WTC11 (cell line): ENCODE measurements around the gene SLC30A5. TPM values are rescaled to one million over a fixed set of nuclear protein-coding genes. Genes with fewer than 3 reads are reported as not detected.
"Not testable (repeated sequence)": the region's sequence is repeated elsewhere in the genome, so short reads cannot be mapped to it uniquely, and the experiment has no call there.

Experiments
- ATAC-seq: fragments of 200-7000 bp; cut with Tn5 transposase; 2 replicates; pipeline ENCODE4 v1.10.0; 2021; ENCODE audit warnings: mild to moderate bottlenecking, moderate library complexity
- CTCF ChIA-PET: fragments of 300-600 bp; sonication (Branson Sonifier 250); formaldehyde crosslinking; loops from one replicate; lab custom pipeline; 2021; ENCODE audit warnings: antibody characterized with exemption; lab: Charles Lee
- POLR2A ChIA-PET: fragments of 350-600 bp; sonication (Branson Sonifier 250); formaldehyde crosslinking; loops from one replicate; lab custom pipeline; 2021; ENCODE audit warnings: antibody characterized with exemption; lab: Charles Lee
- DNase-seq: peaks from one replicate; pipeline ENCODE4 v3.0.0; 2021; ENCODE audit warnings: low spot score
- H3K27ac Mint-ChIP-seq: 2 replicates; pipeline ENCODE4 v1.8.0; 2021; ENCODE audit warnings: mixed read lengths
- H3K27me3 Mint-ChIP-seq: 2 replicates; pipeline ENCODE4 v1.8.0; 2021; ENCODE audit warnings: low read depth, mild to moderate bottlenecking, moderate library complexity, mixed read lengths
- H3K36me3 Mint-ChIP-seq: 2 replicates; pipeline ENCODE4 v1.8.0; 2021; ENCODE audit warnings: mixed read lengths
- H3K4me1 Mint-ChIP-seq: 2 replicates; pipeline ENCODE4 v1.8.0; 2022; ENCODE audit warnings: mixed read lengths
- H3K4me3 Mint-ChIP-seq: 2 replicates; pipeline ENCODE4 v1.8.0; 2021; ENCODE audit warnings: mild to moderate bottlenecking, moderate library complexity, mixed read lengths
- H3K9me3 Mint-ChIP-seq: 2 replicates; pipeline ENCODE4 v1.8.0; 2021; ENCODE audit warnings: mixed read lengths
- CBFB ChIP-seq: sonication (generic); formaldehyde crosslinking; IDR thresholded peaks from 2 replicates; pipeline ENCODE4 v1.8.1; 2022; ENCODE audit warnings: mild to moderate bottlenecking, low read depth, missing genetic modification reagents
- FOXJ3 ChIP-seq: sonication (generic); formaldehyde crosslinking; IDR thresholded peaks from 2 replicates; pipeline ENCODE4 v1.9.0; 2021; ENCODE audit warnings: missing genetic modification reagents, mild to moderate bottlenecking, borderline replicate concordance
- FOXP4 ChIP-seq: sonication (generic); formaldehyde crosslinking; IDR thresholded peaks from 2 replicates; pipeline ENCODE4 v1.8.0; 2022; ENCODE audit warnings: mild to moderate bottlenecking, missing genetic modification reagents
- GTF2I ChIP-seq: fragments of 250-450 bp; sonication (Bioruptor Pico); conservative IDR thresholded peaks from 2 replicates; pipeline ENCODE4 v1.4.0; 2021; ENCODE audit warnings: mild to moderate bottlenecking
- HMGXB4 ChIP-seq: sonication (generic); formaldehyde crosslinking; IDR thresholded peaks from 2 replicates; pipeline ENCODE4 v1.8.1; 2023; ENCODE audit warnings: mild to moderate bottlenecking, moderate library complexity, missing genetic modification reagents
- KAT7 ChIP-seq: sonication (generic); formaldehyde crosslinking; IDR thresholded peaks from 2 replicates; pipeline ENCODE4 v1.8.1; 2023; ENCODE audit warnings: missing genetic modification reagents, mild to moderate bottlenecking, borderline replicate concordance
- NFE2L1 ChIP-seq: sonication (generic); formaldehyde crosslinking; IDR thresholded peaks from 2 replicates; pipeline ENCODE4 v1.8.1; 2023; ENCODE audit warnings: missing genetic modification reagents
- SOX15 ChIP-seq: fragments of 250-450 bp; sonication (Bioruptor Pico); IDR thresholded peaks from 2 replicates; pipeline ENCODE4 v1.9.0; 2021; ENCODE audit warnings: mild to moderate bottlenecking
- SP1 ChIP-seq: sonication (generic); formaldehyde crosslinking; conservative IDR thresholded peaks from 2 replicates; pipeline ENCODE4 v1.8.1; 2022; ENCODE audit warnings: missing genetic modification reagents
- ZBTB21 ChIP-seq: sonication (generic); formaldehyde crosslinking; IDR thresholded peaks from 2 replicates; pipeline ENCODE4 v1.8.1; 2023; ENCODE audit warnings: mild to moderate bottlenecking, missing genetic modification reagents, borderline replicate concordance
- ZNF317 ChIP-seq: sonication (generic); formaldehyde crosslinking; IDR thresholded peaks from 2 replicates; pipeline ENCODE4 v1.8.1; 2023; ENCODE audit warnings: low read depth, mild to moderate bottlenecking, moderate library complexity, missing genetic modification reagents, borderline replicate concordance
- ZNF416 ChIP-seq: fragments of 250-450 bp; sonication (Bioruptor Pico); IDR thresholded peaks from 2 replicates; pipeline ENCODE4 v1.9.0; 2021; ENCODE audit warnings: mild to moderate bottlenecking, inconsistent platforms
- total RNA-seq: library from RNA; stranded (reverse); gene quantifications from 3 replicates; pipeline ENCODE4 v1.2.3, GENCODE V29; 2021
- TF ChIP-seq, protein P1 (sequence below): sonication (generic); formaldehyde crosslinking; IDR thresholded peaks from 2 replicates; pipeline ENCODE4 v1.8.1; 2023; ENCODE audit warnings: mild to moderate bottlenecking, missing genetic modification reagents, moderate library complexity
- TF ChIP-seq, protein P2 (sequence below): fragments of 250-450 bp; sonication (Bioruptor Pico); IDR thresholded peaks from 2 replicates; pipeline ENCODE4 v1.9.0; 2021; ENCODE audit warnings: mild to moderate bottlenecking, borderline replicate concordance
- TF ChIP-seq, protein P3 (sequence below): sonication (generic); formaldehyde crosslinking; IDR thresholded peaks from 2 replicates; pipeline ENCODE4 v1.8.1; 2022; ENCODE audit warnings: mild to moderate bottlenecking, moderate library complexity, missing genetic modification reagents
- TF ChIP-seq, protein P4 (sequence below): sonication (generic); formaldehyde crosslinking; IDR thresholded peaks from 2 replicates; pipeline ENCODE4 v1.8.1; 2022; ENCODE audit warnings: low read depth, mild to moderate bottlenecking, moderate library complexity, missing genetic modification reagents, borderline replicate concordance

SLC30A5 gene
- total RNA-seq, 1 experiment from 2014 or later: 34.1 TPM

DNA sequence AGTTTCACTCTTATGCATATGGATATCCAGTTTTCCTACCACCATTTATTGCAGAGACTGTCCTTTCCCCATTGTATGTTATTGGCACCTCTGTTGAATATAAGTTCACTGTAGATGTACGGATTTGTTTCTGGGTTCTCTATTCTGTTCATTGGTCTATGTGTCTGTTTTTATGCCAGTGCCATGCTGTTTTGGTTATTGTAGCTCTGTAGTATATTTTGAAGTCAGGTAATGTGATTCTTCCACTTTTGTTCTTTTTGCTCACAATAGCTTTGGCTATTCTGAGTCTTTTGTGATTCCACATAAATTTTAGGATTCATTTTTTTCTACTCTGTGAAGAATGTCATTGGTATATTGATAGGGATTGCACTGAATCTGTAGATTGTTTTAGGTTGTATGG is 47.0 kb downstream of the SLC30A5 start (continued):
- TF ChIP-seq, protein P1, sequence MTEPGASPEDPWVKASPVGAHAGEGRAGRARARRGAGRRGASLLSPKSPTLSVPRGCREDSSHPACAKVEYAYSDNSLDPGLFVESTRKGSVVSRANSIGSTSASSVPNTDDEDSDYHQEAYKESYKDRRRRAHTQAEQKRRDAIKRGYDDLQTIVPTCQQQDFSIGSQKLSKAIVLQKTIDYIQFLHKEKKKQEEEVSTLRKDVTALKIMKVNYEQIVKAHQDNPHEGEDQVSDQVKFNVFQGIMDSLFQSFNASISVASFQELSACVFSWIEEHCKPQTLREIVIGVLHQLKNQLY (CRISPR knock-in tag): no peak

DNA sequence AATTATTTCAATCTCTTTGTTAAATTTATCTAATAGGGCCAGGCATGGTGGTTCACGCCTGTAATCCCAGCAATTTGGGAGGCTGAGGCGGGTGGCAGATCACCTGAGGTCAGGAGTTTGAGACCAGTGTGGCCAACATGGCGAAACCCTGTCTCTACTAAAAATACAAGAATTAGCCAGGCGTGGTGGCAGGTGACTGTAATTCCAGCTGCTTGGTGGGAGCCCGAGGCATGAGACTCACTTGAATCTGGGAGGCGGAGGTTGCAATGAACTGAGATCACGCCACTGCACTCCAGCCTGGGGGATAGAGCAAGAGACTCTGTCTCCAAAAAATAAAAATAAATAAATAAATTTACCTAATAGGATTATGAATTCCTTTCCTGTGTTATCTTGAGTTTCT is 54.8 kb downstream of the SLC30A5 start:
- not testable (repeated sequence) for ATAC-seq, H3K27ac Mint-ChIP-seq

GRCh38 chr5:69148981-69149675 is 55.3 kb downstream of the SLC30A5 start:
- Mint-ChIP-seq H3K9me3 (peaks cover 4% of the 10 kb centered on the region; the same call in 1 of the 2 replicates), H3K27me3 (no peaks in the 10 kb centered on the region; the same call in 1 of the 2 replicates), H3K4me3 (no peak overlapping the region), H3K36me3 (no peaks in the 10 kb centered on the region), H3K4me1 (no peaks in the 10 kb centered on the region), H3K27ac (no peak overlapping the region)
- no peak for TF ChIP-seq NFE2L1
- no peak for TF ChIP-seq GTF2I (CRISPR knock-in tag)
- no peak for TF ChIP-seq ZNF416 (CRISPR knock-in tag)
- no peak for TF ChIP-seq SP1 (CRISPR knock-in tag)
- TF ChIP-seq FOXJ3: no peak
- no peak for TF ChIP-seq FOXP4
- no peak for DNase-seq
- CTCF ChIA-PET: no interaction called here
- POLR2A ChIA-PET: no interaction called here
- ATAC-seq: no peak

More for the DNA sequence above, 54.8 kb downstream of the SLC30A5 start:
- H3K4me3 Mint-ChIP-seq, CTCF ChIA-PET, H3K36me3 Mint-ChIP-seq, H3K9me3 Mint-ChIP-seq, H3K27me3 Mint-ChIP-seq, DNase-seq, H3K4me1 Mint-ChIP-seq, POLR2A ChIA-PET: not testable (repeated sequence)

DNA sequence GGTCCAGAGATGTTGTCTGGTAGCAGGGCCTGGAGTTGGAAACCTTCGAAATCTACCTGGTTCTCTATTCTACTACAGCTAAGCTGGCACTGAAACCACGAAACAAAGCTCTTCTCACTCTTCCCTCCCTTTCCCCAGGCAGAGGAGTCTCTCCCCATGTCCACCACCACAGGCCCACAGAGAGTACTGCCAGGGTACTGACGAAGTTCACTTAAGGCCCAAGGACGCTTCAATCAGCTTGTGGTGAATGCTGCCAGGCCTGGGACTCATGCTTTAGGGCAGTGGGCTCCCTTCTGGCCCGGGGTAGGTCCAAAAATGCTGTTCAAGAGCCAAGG is 55.8 kb downstream of the SLC30A5 start:
- no peak for ATAC-seq
- H3K27me3 Mint-ChIP-seq: no peaks in the 10 kb centered on the region; the same call in 1 of the 2 replicates
- DNase-seq: no peak
- peaks cover 4% of the 10 kb centered on the region; the same call in 1 of the 2 replicates for H3K9me3 Mint-ChIP-seq
- TF ChIP-seq CBFB (CRISPR knock-in tag) (no peak), ZNF317 (no peak), SOX15 (no peak)
- TF ChIP-seq, protein P2, sequence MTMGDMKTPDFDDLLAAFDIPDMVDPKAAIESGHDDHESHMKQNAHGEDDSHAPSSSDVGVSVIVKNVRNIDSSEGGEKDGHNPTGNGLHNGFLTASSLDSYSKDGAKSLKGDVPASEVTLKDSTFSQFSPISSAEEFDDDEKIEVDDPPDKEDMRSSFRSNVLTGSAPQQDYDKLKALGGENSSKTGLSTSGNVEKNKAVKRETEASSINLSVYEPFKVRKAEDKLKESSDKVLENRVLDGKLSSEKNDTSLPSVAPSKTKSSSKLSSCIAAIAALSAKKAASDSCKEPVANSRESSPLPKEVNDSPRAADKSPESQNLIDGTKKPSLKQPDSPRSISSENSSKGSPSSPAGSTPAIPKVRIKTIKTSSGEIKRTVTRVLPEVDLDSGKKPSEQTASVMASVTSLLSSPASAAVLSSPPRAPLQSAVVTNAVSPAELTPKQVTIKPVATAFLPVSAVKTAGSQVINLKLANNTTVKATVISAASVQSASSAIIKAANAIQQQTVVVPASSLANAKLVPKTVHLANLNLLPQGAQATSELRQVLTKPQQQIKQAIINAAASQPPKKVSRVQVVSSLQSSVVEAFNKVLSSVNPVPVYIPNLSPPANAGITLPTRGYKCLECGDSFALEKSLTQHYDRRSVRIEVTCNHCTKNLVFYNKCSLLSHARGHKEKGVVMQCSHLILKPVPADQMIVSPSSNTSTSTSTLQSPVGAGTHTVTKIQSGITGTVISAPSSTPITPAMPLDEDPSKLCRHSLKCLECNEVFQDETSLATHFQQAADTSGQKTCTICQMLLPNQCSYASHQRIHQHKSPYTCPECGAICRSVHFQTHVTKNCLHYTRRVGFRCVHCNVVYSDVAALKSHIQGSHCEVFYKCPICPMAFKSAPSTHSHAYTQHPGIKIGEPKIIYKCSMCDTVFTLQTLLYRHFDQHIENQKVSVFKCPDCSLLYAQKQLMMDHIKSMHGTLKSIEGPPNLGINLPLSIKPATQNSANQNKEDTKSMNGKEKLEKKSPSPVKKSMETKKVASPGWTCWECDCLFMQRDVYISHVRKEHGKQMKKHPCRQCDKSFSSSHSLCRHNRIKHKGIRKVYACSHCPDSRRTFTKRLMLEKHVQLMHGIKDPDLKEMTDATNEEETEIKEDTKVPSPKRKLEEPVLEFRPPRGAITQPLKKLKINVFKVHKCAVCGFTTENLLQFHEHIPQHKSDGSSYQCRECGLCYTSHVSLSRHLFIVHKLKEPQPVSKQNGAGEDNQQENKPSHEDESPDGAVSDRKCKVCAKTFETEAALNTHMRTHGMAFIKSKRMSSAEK (CRISPR knock-in tag): no peak
- ChIA-PET CTCF (no interaction called here), POLR2A (no interaction called here)
- H3K36me3 Mint-ChIP-seq: no peaks in the 10 kb centered on the region
- no peaks in the 10 kb centered on the region for H3K4me1 Mint-ChIP-seq
- no peak overlapping the region for H3K4me3 Mint-ChIP-seq
- no peak overlapping the region for H3K27ac Mint-ChIP-seq

DNA sequence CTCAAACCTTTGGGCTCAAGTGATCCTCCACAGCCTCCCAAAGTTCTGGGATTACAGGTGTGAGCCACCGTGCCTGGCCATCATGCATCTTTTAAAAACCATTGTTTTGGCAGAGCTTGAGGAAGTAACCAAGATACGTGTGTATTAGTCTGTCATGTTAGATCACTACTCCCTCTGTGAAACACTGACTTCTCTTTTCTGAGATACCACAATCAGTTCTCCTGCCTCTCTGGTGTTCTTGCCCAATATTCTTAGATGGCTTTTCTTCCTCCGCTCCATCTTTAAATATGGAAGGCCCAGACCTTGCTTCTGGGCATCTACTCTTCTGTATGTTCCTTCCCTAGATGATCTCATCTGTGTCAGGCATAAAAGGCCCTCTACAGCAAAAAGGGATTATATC is 58.9 kb downstream of the SLC30A5 start:
- CTCF ChIA-PET: no interaction called here
- no peak for DNase-seq
- Mint-ChIP-seq H3K9me3 (no peaks in the 10 kb centered on the region), H3K4me3 (no peak overlapping the region), H3K27ac (no peak overlapping the region), H3K27me3 (no peaks in the 10 kb centered on the region), H3K4me1 (no peaks in the 10 kb centered on the region), H3K36me3 (no peaks in the 10 kb centered on the region)
- ATAC-seq: no peak
- POLR2A ChIA-PET: no interaction called here
- TF ChIP-seq ZBTB21 (CRISPR knock-in tag) (no peak), KAT7 (CRISPR knock-in tag) (no peak), SP1 (CRISPR knock-in tag) (no peak), HMGXB4 (CRISPR knock-in tag) (no peak)
- TF ChIP-seq, protein P3, sequence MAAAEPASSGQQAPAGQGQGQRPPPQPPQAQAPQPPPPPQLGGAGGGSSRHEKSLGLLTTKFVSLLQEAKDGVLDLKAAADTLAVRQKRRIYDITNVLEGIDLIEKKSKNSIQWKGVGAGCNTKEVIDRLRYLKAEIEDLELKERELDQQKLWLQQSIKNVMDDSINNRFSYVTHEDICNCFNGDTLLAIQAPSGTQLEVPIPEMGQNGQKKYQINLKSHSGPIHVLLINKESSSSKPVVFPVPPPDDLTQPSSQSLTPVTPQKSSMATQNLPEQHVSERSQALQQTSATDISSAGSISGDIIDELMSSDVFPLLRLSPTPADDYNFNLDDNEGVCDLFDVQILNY (CRISPR knock-in tag): no peak
- TF ChIP-seq, protein P4, sequence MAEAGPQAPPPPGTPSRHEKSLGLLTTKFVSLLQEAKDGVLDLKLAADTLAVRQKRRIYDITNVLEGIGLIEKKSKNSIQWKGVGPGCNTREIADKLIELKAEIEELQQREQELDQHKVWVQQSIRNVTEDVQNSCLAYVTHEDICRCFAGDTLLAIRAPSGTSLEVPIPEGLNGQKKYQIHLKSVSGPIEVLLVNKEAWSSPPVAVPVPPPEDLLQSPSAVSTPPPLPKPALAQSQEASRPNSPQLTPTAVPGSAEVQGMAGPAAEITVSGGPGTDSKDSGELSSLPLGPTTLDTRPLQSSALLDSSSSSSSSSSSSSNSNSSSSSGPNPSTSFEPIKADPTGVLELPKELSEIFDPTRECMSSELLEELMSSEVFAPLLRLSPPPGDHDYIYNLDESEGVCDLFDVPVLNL (CRISPR knock-in tag): no peak
